SH-SY5Y (cell line): Measurements from ENCODE around the gene ALMS1.

Source experiments
- GATA2 ChIP-seq: IDR thresholded peaks from 2 replicates; pipeline ENCODE4 v1.6.1; 2011; ENCODE audit warnings: mild to moderate bottlenecking, low read depth, low read length
- GATA3 ChIP-seq: IDR thresholded peaks from 2 replicates; pipeline ENCODE4 v1.6.1; 2011; ENCODE audit warnings: low read depth, mild to moderate bottlenecking, low read length, moderate library complexity

ALMS1 gene

DNA sequence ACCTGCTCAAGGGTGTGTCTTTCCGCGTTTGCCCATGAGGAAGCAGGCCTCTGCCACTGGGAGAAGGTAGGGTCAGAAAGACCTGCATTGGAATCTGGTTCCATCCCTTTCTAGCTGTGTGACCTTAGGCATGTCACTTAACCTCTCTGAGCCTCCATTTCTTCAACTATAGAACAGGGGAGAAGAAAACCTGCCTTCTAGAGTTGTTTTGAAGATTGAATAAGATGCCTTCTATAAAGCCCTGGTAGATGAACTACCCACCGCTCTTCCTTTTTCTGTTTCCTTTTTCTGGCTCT lies 256.1 kb downstream of the ALMS1 start:
- no peak for TF ChIP-seq GATA3
- TF ChIP-seq GATA2 = no peak

DNA sequence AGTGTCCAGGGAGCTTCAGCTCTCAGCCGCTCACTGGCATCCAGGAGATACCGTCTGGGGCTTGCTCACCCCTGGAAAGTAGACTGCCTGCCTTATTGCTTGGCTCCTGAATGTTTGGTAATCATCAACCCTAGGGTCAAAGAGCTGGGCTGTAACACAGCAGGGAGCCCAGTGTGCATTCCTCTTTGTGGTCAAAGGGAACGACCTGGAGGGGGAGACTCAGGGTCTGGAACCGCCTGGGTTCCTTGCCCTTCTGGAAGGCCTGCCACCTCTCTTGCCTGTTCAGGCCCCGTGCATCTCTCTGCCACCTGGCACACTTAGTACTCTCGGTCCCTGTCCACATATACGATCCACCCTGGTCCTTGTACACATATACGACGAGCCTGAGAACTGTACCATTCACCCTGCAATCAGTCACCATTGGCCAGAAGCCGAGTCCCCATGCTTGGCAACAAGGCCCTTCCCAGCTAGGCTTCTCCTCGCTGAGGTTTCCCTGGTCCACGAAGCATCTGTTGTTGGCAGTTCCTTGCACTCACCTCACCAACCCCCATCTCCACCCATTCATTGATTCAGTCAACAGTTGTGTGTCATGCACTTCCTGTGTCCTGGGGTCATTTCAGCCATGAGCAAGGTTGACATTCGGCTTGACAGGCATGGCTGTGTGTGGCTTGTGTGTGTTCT lies 256.8 kb downstream of the ALMS1 start, which contains the start of gene NAT8:
NAT8 (minus strand) TSS at position 85 of the 681 bp plus-strand sequence. CDS start 794 bp downstream, outside the sequence.
- TF ChIP-seq GATA3 = no peak
- TF ChIP-seq GATA2 = no peak

DNA sequence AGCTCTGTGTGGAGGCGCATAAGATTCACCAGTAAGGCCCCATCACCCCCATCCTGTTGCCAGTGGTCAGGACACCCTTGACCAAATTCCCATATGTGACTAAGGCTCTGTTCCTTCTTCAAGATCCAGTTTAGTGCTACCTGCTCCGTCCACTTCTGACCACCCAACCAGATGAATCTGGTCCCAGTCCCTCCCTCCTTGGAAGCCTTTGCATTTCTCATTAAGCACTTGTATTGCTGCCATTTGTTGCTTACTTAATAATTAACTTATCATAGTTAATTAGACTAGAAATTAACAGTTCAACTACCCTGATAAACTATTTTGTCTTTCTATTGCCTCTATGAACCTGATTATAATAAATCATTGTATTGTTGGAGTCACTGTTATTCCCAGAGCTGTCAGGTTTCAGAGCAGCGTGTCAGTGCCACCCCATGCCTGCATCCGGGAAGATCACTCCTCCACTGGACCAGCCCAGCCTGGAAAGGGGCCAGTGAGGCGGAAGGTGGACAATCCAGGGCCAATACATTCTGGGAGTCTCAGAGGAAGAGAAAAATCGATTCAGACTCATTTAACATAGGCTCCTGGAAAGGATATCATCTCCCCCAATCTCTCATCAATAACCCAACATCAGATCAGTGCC lies 266.1 kb downstream of the ALMS1 start:
- TF ChIP-seq GATA3 (no peak), GATA2 (no peak)

DNA sequence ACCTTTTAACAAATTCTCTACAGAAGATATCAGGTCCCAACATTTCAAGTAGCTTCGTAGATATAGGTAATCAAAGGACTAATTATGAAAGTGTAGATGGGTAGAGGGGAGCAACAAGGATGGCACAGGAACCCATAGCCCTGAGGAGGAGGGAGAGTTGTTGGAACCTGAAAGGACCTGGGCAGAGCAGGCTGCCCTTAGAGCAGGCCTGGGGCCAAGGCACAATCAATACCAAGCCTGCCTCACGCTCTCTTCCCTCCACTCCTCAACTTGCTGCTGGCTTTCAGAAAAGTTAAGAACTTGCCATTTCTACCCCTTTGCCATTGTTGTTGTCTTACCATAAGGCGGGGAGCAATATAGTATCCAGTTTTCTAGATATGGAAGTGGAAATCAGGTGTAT lies 266.7 kb downstream of the ALMS1 start:
- no peak for TF ChIP-seq GATA2
- TF ChIP-seq GATA3 = no peak

DNA sequence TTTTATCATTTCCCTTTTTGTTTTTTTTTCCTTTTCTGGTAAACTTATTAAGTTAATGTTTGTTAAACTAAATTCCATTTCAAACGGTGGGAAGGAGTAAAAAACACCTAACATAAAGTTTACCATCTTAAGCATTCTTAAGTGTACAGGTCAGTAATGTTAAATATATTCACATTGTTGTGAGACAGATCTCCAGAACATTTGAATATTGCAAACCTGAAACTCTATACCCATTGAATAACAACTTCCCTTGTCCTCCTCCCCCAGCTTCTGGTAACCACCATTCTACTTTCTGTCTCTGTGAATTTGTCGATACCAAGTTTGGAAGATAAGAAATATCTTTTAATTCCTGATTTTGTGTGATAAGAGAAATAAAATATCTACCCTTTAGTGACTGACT lies 268.5 kb downstream of the ALMS1 start:
- TF ChIP-seq GATA3 (no peak), GATA2 (no peak)
